GM06990 (cell line): ENCODE data around the gene ABCB9.

Experiments used
- DNase-seq: peaks from one replicate; pipeline ENCODE4 v3.0.0-alpha.2; 2011; ENCODE audit not compliant: insufficient read length; ENCODE audit errors: extremely low read depth
- H3K27me3 ChIP-seq: replicated peaks from 2 replicates; pipeline ENCODE4 v1.6.0; 2011; ENCODE audit warnings: low read length; ENCODE audit not compliant: control insufficient read depth, insufficient read depth
- H3K36me3 ChIP-seq: 2 replicates; pipeline ENCODE4 v1.5.1; 2011; ENCODE audit warnings: low read length; ENCODE audit not compliant: control insufficient read depth, insufficient read depth
- H3K4me3 ChIP-seq: replicated peaks from 2 replicates; pipeline ENCODE4 v1.5.1; 2011; ENCODE audit warnings: low read depth, mild to moderate bottlenecking, control low read depth, low read length
- TF ChIP-seq, protein P1 (sequence below): IDR thresholded peaks from 2 replicates; pipeline ENCODE4 v1.5.1; 2011; ENCODE audit warnings: low read length, control low read depth, mild to moderate bottlenecking, inconsistent platforms; ENCODE audit not compliant: insufficient read depth, poor library complexity, severe bottlenecking

Gene ABCB9

GRCh38 chr12:123000578-123000977 lies 34.3 kb upstream of the ABCB9 start:
- no peak overlapping the region for H3K4me3 ChIP-seq

DNA sequence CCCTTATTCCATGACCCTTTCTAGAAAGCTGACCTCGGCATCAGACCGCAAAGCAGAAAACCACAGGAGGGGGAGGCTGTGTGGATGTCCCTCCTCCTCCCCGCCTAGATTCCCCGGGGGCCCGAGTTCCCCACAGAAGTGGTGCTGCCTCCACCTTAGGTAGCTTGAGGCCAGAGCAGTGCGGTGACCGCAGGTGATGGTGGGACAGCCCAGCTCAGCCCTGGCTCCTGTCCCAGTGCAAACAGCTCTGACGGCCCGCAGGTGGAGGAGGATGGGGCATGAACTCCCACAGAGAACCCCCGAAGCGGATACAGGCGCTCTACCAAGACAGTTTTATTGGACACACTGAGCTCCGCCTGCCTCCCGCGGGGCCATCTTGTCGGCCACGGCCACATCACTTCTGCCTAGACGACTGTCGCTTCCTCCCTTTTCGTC lies 33.7 kb upstream of the ABCB9 start:
- no peaks in the 10 kb centered on the region; the same call in 1 of the 2 replicates for H3K27me3 ChIP-seq
- H3K4me3 ChIP-seq, result no peak overlapping the region
- no peak for DNase-seq
- no peaks in the 10 kb centered on the region for H3K36me3 ChIP-seq
- TF ChIP-seq, protein P1, sequence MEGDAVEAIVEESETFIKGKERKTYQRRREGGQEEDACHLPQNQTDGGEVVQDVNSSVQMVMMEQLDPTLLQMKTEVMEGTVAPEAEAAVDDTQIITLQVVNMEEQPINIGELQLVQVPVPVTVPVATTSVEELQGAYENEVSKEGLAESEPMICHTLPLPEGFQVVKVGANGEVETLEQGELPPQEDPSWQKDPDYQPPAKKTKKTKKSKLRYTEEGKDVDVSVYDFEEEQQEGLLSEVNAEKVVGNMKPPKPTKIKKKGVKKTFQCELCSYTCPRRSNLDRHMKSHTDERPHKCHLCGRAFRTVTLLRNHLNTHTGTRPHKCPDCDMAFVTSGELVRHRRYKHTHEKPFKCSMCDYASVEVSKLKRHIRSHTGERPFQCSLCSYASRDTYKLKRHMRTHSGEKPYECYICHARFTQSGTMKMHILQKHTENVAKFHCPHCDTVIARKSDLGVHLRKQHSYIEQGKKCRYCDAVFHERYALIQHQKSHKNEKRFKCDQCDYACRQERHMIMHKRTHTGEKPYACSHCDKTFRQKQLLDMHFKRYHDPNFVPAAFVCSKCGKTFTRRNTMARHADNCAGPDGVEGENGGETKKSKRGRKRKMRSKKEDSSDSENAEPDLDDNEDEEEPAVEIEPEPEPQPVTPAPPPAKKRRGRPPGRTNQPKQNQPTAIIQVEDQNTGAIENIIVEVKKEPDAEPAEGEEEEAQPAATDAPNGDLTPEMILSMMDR, result no peak

More at GRCh38 chr12:123000578-123000977, 34.3 kb upstream of the ABCB9 start:
- no peaks in the 10 kb centered on the region; the same call in 1 of the 2 replicates for H3K36me3 ChIP-seq
- DNase-seq, result no peak
- TF ChIP-seq, protein P1, result no peak
- H3K27me3 ChIP-seq, result no peaks in the 10 kb centered on the region; the same call in 1 of the 2 replicates

DNA sequence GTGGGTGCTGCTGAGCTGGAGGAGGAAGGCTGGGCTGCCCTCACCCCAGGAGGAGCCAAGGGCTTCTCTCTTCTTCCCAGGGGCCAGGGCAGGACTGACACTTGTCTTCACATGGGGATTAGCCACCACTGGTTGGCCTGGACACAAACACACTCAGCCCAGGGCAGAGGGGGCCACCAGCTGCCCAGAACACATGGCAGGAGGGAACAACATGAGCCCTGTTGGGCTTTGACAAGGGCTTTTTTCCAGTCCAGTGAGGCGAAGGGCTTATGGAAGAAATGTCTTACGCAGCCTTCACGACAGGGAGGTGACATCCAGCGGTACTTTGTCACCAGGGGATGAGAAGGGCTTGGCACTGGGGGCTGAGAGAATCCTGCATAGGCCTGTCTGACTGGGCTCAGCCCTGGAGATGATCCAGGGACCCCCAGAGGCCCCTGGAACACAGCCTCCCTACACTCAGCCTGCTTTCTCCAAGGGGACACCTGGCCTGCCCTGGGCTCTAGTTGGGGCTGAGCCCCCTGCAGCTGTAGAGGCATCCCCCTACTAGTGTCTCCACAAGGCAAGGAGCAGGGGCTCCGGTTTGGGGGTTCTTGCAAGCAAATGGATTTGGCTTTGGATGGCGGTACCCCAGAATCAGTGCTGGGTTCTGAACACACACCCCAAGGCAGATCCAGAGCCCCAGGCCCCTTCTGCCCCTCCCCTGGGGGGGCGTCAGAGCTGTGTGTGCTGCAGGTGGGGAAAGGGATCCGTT lies 33.1 kb upstream of the ABCB9 start:
- no peak for DNase-seq
- no peak overlapping the region for H3K4me3 ChIP-seq
- no peaks in the 10 kb centered on the region; the same call in 1 of the 2 replicates for H3K27me3 ChIP-seq
- H3K36me3 ChIP-seq, result no peaks in the 10 kb centered on the region
- TF ChIP-seq, protein P1, result no peak

GRCh38 chr12:122998316-122998715 lies 32.1 kb upstream of the ABCB9 start:
- DNase-seq, result no peak
- TF ChIP-seq, protein P1, result no peak
- H3K36me3 ChIP-seq, result no peaks in the 10 kb centered on the region
- no peak overlapping the region for H3K4me3 ChIP-seq
- no peaks in the 10 kb centered on the region; the same call in 1 of the 2 replicates for H3K27me3 ChIP-seq

- no peaks in the 10 kb centered on the region; the same call in 1 of the 2 replicates for H3K27me3 ChIP-seq
- H3K36me3 ChIP-seq, result no peaks in the 10 kb centered on the region
- H3K4me3 ChIP-seq, result no peak overlapping the region
- DNase-seq, result no peak
- TF ChIP-seq, protein P1, result no peak
Measured at GRCh38 chr12:122997343-122998250, 31.3 kb upstream of the ABCB9 start.
